T-helper 2 cell treated with Interferon-gamma antibody and Interleukin-4, amounts not matched to agents 5 μg/mL and 100 μg/mL, for 36 hours (primary cell): ENCODE data around the gene PEX26.
"Not testable (repeated sequence)": the region's sequence is repeated elsewhere in the genome, so short reads cannot be mapped to it uniquely, and the experiment has no call there.

Experiments
- DNase-seq: peaks from one replicate; pipeline ENCODE4 v3.0.0; 2021; ENCODE audit warnings: low spot score
- H3K27ac Mint-ChIP-seq: one replicate; pipeline ENCODE4 v1.8.0; 2021; ENCODE audit warnings: mild to moderate bottlenecking, mixed read lengths
- H3K27me3 Mint-ChIP-seq: one replicate; pipeline ENCODE4 v1.8.0; 2021; ENCODE audit warnings: low read depth, mixed read lengths
- H3K36me3 Mint-ChIP-seq: one replicate; pipeline ENCODE4 v1.8.0; 2021; ENCODE audit warnings: low read depth, mixed read lengths
- H3K4me1 Mint-ChIP-seq: one replicate; pipeline ENCODE4 v1.8.0; 2021; ENCODE audit warnings: low read depth, mixed read lengths
- H3K4me3 Mint-ChIP-seq: one replicate; pipeline ENCODE4 v1.8.0; 2022; ENCODE audit warnings: mild to moderate bottlenecking, moderate library complexity, mixed read lengths
- H3K9me3 Mint-ChIP-seq: one replicate; pipeline ENCODE4 v1.8.0; 2021; ENCODE audit warnings: mixed read lengths

Gene PEX26

DNA sequence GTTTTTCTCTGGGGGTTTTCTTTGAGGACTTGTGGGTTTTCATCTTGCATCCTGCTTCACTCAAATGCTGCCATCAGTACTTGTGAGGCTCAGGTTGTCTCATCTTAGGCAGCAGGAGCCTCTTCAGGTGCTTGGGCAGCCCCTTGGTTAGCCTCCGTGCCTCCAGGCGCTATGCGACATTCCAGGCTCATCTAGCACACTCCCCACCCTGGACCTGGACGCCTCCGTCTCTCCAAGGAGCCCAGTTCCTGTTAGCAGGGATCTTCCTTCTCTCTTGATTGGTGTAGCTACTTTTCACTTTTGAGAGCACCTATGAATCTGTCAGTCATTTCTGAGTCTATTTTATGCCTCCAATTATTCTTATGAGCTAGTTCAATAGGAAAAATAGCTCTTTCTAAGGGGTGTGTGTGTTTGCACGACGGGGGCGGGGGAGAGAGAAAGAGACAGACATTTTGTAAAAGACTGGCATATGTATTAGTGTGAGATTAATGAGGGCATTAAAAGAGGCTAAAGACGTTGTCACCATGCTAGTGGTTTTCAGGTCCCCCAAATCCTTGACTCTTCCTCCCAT, 40.6 kb downstream of the PEX26 start:
- no peak for DNase-seq
- no peak overlapping the region for H3K27ac Mint-ChIP-seq
- H3K4me3 Mint-ChIP-seq, result no peak overlapping the region
- H3K9me3 Mint-ChIP-seq, result no peaks in the 10 kb centered on the region
- H3K36me3 Mint-ChIP-seq, result no peaks in the 10 kb centered on the region
- H3K27me3 Mint-ChIP-seq, result peaks cover 3% of the 10 kb centered on the region
- peaks cover 16% of the 10 kb centered on the region for H3K4me1 Mint-ChIP-seq

DNA sequence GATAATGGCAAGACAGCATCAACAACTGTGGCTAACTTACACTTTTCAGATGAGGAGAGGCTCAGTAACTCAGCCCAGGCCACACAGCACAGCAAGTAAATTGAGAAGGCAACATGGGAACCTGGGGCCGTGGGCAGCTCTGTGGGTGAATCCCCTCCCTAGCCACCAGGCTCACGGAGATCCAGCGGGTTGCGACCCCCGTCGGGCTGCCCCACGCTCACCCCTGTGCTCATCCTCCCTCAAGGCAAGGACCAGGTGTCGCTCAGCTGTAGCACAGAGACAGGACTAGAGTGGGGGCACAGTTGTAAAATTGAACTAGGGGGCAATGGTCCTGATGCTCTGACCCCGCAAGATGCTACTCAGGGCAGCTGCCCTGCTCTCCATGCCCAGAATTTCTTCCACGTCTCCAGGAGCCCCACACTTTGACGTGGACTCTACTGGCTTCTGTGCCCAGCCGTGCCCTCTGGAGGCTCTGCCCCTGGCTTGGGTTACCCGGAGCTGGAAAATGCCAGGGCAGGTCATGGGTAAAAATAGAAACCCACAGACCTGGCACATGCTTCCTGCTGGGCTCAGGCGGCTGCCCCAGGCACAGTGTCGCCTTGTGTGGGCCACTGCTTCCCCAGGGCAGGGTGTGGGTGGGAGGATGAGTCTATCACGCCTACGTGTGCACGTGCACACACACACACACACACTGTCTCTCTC, 41.8 kb downstream of the PEX26 start:
- Mint-ChIP-seq H3K36me3 (no peaks in the 10 kb centered on the region), H3K4me3 (no peak overlapping the region), H3K27me3 (no peaks in the 10 kb centered on the region), H3K9me3 (no peaks in the 10 kb centered on the region), H3K27ac (no peak overlapping the region), H3K4me1 (peaks cover 5% of the 10 kb centered on the region)
- no peak for DNase-seq

DNA sequence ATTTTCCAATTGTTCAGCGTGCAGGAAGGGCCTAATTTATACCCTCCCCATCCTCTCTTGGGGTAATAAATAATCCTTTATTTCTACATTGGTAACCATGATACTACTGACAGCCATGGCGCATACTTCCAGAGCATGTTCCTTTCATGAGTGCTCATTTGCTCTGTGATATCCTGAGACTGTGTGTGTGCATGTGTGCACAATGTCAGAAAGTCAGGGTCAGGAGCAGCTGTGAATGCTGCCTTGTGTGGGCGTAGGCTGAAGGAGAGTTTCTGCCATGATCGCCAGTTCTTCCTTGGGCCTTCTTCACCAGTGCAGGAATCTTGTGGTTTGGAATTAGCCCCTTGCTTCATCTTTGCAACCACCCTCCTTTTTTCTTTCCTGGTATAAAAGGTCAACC, 43.1 kb downstream of the PEX26 start:
- no peak overlapping the region for H3K27ac Mint-ChIP-seq
- no peak for DNase-seq
- peaks cover 5% of the 10 kb centered on the region for H3K4me1 Mint-ChIP-seq
- H3K4me3 Mint-ChIP-seq, result no peak overlapping the region
- H3K9me3 Mint-ChIP-seq, result no peaks in the 10 kb centered on the region
- H3K27me3 Mint-ChIP-seq, result no peaks in the 10 kb centered on the region
- no peaks in the 10 kb centered on the region for H3K36me3 Mint-ChIP-seq

DNA sequence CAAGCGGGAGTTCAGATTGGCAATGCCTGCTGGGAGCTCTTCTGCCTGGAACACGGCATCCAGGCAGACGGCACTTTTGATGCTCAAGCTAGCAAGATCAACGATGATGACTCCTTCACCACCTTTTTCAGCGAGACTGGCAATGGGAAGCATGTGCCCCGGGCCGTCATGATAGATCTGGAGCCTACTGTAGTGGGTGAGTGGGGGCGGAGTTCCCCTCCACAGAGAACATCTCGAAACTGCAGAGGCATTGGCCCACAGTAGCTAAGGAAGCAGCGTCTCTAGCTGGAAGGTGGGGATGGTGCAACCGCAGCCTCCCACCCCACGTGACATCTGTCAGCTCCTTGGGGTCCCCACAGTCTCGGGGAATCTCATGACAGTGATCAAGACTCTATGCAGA, 43.7 kb downstream of the PEX26 start:
- Mint-ChIP-seq H3K27ac (no peak overlapping the region), H3K4me3 (no peak overlapping the region), H3K36me3 (no peaks in the 10 kb centered on the region), H3K9me3 (no peaks in the 10 kb centered on the region), H3K4me1 (peaks cover 5% of the 10 kb centered on the region), H3K27me3 (no peaks in the 10 kb centered on the region)
- DNase-seq, result no peak

DNA sequence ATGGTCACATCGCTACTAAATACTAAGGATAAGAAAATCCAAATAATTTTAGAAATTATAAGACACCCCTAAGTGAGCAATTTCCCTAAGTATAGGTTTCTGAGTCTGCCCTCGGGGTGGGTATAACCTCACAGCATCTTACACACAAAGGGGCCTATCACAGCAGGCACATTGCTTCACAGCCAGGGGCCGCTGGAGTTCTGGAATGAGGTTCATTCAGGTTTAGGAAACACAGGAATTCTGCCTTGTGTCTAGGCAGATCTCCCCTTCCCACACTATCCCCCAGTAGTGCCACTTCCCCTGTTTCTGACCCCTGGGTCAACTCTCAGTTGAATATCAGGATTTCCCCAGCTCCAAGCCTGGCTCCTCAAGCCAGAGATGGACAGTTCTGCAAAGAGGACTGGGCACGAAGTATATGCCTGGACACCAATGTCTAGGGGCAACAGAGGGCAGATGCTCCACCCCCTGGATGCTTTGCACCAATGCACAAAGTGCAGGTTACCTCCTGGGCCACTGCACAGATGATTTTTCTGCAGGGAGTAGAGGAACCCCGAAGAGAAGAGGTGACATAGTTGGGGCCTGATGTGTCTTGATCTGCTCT, 44.3 kb downstream of the PEX26 start:
- Mint-ChIP-seq H3K4me1 (peaks cover 5% of the 10 kb centered on the region), H3K4me3 (no peak overlapping the region), H3K9me3 (no peaks in the 10 kb centered on the region), H3K36me3 (no peaks in the 10 kb centered on the region), H3K27ac (no peak overlapping the region), H3K27me3 (no peaks in the 10 kb centered on the region)
- DNase-seq, result no peak

DNA sequence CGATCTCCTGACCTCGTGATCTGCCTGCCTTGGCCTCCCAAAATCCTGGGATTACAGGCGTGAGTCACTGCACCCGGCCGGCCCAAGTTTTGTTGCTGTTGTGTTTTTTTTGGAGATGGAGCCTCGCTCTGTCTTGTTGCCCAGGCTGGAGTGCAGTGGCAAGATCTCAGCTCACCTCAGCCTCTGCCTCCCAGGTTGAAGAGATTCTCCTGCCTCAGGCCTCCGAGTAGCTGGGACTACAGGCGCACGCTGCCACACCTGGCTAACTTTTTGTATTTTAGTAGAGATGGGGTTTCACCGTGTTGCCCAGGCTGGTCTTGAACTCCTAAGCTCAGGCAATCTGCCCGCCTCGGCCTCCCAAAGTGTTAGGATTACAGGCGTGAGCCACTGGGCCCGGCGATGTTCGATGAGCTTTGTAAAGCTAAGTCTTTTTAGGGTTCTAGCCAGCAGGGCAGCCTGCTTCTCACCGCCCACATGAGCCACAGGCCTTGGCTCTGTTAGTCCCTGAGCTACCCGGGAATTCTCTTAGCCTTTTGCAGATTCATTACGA, 45.8 kb downstream of the PEX26 start:
- H3K27ac Mint-ChIP-seq, H3K36me3 Mint-ChIP-seq, H3K4me1 Mint-ChIP-seq, H3K27me3 Mint-ChIP-seq, H3K9me3 Mint-ChIP-seq, DNase-seq, H3K4me3 Mint-ChIP-seq: not testable (repeated sequence)

DNA sequence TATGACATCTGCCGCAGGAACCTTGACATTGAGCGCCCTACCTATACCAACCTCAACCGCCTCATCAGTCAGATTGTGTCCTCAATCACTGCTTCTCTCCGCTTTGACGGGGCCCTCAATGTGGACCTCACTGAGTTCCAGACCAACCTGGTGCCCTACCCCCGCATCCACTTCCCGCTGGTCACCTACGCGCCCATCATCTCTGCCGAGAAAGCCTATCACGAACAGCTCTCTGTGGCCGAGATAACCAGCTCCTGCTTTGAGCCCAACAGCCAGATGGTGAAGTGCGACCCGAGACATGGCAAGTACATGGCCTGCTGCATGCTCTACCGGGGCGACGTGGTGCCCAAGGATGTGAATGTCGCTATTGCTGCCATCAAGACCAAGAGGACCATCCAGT, 48.8 kb downstream of the PEX26 start:
- DNase-seq, result no peak
- Mint-ChIP-seq H3K9me3 (no peaks in the 10 kb centered on the region), H3K36me3 (no peaks in the 10 kb centered on the region)

DNA sequence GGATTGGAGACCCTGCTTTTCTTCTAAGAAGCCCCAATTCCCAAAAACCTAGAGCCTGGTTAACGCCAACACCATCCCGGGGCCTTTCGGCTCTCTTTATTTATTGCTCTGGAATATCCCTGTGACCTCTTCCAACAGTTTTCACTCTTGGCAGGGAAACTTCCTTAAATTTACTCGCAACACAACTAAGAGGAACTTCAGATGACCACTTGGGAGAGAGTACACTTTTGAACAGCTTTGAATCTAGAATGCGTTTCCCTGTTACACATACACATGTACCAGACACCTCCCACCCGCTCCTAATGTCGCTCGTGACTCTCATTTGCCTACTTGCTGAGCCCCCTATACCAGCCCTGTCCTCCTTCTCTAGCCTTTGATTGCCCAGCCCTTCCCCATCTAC, 52.2 kb downstream of the PEX26 start:
- H3K9me3 Mint-ChIP-seq, result no peaks in the 10 kb centered on the region
- H3K27ac Mint-ChIP-seq, result no peak overlapping the region
- H3K36me3 Mint-ChIP-seq, result no peaks in the 10 kb centered on the region
- H3K4me1 Mint-ChIP-seq, result no peaks in the 10 kb centered on the region
- no peak overlapping the region for H3K4me3 Mint-ChIP-seq
- H3K27me3 Mint-ChIP-seq, result no peaks in the 10 kb centered on the region
- DNase-seq, result no peak

More for the DNA sequence above, 48.8 kb downstream of the PEX26 start:
- H3K27ac Mint-ChIP-seq, result no peak overlapping the region
- no peaks in the 10 kb centered on the region for H3K27me3 Mint-ChIP-seq
- H3K4me3 Mint-ChIP-seq, result no peak overlapping the region
- no peaks in the 10 kb centered on the region for H3K4me1 Mint-ChIP-seq

DNA sequence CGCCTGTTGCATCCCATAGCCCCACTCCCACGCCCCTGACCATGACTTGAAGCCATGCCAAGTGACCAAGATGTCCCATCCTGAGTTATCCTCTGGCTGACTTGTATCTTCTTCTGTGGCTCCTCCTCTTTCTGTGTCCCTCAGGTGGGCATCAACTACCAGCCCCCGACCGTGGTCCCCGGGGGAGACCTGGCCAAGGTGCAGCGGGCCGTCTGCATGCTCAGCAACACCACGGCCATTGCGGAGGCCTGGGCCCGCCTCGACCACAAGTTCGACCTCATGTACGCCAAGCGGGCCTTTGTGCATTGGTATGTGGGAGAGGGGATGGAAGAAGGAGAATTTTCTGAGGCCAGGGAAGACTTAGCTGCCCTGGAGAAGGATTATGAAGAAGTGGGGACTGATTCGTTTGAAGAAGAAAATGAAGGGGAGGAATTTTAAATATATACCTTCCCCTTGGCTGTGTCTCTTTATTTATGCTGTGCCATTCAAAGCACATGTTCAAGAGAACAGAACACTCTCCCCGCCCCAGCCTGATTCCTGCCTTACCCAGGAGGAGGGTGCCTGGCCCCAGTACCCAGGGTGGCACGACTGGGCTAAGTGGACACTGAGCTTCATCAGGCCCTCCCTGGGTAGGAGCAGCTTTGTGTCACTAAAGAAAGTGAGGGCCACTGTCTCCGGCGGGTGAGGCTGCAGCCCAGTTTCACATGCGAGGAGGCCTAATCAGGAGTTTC, 53.1 kb downstream of the PEX26 start:
- Mint-ChIP-seq H3K36me3 (no peaks in the 10 kb centered on the region), H3K27ac (no peak overlapping the region), H3K4me1 (no peaks in the 10 kb centered on the region), H3K4me3 (no peak overlapping the region), H3K9me3 (no peaks in the 10 kb centered on the region), H3K27me3 (no peaks in the 10 kb centered on the region)
- DNase-seq, result no peak

DNA sequence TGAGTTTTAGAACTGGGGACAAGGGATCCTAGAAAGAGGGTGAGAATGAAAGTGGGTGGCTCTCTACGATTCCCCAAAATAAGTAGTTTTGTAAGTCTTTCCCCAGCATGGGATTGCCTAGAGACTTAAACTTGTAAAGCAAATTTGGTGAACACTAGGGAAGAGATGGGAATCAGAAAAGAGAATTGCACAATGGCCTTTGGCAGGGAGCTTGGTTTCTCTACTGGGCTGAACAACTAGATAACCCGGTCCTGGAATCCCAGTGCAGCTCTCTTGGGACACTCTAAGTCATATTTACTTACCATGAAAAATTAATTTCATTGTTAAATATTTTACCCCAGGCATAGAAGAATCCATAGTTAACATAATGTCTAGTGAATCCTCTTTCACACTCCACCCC, 55.7 kb downstream of the PEX26 start:
- H3K9me3 Mint-ChIP-seq, result no peaks in the 10 kb centered on the region
- no peak overlapping the region for H3K27ac Mint-ChIP-seq
- H3K27me3 Mint-ChIP-seq, result no peaks in the 10 kb centered on the region
- DNase-seq, result no peak
- no peaks in the 10 kb centered on the region for H3K4me1 Mint-ChIP-seq
- H3K36me3 Mint-ChIP-seq, result no peaks in the 10 kb centered on the region
- no peak overlapping the region for H3K4me3 Mint-ChIP-seq

DNA sequence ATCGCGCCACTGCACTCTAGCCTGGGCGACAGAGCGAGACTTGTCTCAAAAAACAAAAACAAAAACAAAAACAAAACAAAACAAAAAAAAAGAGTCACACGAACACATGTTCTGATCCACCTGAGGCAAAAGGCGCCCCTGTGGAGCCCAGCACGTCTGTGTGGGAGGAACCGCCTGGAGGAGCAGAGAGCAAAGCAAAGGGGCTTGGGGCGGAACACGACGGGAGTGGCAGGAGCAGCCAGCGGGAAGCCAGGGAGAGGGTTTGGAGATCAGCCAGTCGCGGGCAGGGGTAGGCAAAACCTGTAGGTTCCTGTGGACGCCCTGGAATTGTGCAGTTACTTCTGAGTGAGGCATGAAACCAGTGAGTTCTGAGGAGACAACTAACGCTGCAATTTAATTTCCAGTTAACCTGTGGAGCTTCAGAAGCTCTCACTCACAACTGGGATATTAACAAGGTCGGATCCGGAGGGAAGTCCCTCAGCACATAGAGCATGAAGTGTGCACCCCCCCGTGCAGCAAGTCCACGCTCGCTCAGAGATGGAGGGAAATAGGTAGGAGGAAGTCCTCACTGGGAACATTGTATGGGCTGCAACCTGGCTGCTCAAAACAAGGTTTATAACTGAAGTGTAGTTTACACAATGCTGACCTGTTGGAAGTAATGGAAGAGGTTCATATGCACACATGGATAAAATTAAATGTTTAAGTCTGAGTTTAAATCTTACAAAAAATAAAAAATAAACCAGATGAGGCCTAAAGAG, 59.0 kb downstream of the PEX26 start:
- Mint-ChIP-seq H3K4me1 (no peaks in the 10 kb centered on the region), H3K27ac (peak overlapping the region; percentile 3)

DNA sequence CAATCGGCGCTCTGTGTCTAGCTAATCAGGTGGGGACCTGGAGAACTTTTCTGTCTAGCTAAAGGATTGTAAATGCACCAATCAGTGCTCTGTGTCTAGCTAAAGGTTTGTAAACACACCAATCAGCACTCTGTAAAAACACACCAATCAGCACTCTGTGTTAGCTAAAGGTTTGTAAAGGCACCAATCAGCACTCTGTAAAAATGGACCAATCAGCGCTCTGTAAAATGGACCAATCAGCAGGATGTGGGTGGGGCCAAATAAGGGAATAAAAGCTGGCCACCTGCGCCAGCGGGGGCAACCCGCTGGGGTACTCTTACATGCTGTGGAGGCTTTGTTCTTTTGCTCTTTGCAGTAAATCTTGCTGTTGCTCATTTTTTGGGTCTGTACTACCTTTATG, 63.2 kb downstream of the PEX26 start:
- not testable (repeated sequence) for H3K4me1 Mint-ChIP-seq, H3K27ac Mint-ChIP-seq, DNase-seq, H3K9me3 Mint-ChIP-seq, H3K36me3 Mint-ChIP-seq, H3K4me3 Mint-ChIP-seq, H3K27me3 Mint-ChIP-seq

More for the DNA sequence above, 59.0 kb downstream of the PEX26 start:
- no peaks in the 10 kb centered on the region for H3K27me3 Mint-ChIP-seq
- H3K9me3 Mint-ChIP-seq, result no peaks in the 10 kb centered on the region
- no peak for DNase-seq
- no peak overlapping the region for H3K4me3 Mint-ChIP-seq
- peaks cover 8% of the 10 kb centered on the region for H3K36me3 Mint-ChIP-seq

DNA sequence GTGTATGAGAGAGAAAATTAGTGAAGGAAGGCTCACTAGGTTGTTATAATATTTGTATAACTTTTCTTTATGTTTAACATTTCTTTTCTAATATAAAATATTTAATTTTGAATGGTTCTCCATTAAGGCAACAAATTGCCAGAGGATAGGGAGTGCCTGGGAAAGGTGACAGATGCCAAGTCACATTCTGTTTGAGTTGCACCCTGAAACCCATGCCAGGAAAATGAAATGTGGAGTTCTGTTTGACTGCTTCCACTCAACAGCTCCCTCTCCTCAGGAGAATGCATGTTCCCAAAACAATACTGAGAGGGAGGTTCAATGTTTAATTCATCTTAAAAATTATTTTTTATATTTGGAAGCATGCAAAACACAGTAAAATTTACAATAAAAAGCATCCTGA, 66.3 kb downstream of the PEX26 start:
- Mint-ChIP-seq H3K4me1 (peaks cover 15% of the 10 kb centered on the region), H3K27me3 (no peaks in the 10 kb centered on the region)

More for the DNA sequence above, 66.3 kb downstream of the PEX26 start:
- Mint-ChIP-seq H3K36me3 (peaks cover 9% of the 10 kb centered on the region), H3K9me3 (no peaks in the 10 kb centered on the region), H3K27ac (no peak overlapping the region), H3K4me3 (no peak overlapping the region)
- no peak for DNase-seq
